ENCODE measurements around the gene SNIP1.
"Not testable (repeated sequence)": the region's sequence is repeated elsewhere in the genome, so short reads cannot be mapped to it uniquely, and the experiment has no call there.

GRCh38 chr1:37502791-37503190 lies 51.3 kb downstream of the SNIP1 start:
- not testable (repeated sequence) for TF ChIP-seq CTCF, POLR2A (IDR thresholded peaks at IDR 0.05)
